Hepatocyte (in vitro differentiated cells): ENCODE results near the gene PLXNA2. TPM values are rescaled to one million over a fixed set of nuclear protein-coding genes. Genes with fewer than 3 reads are reported as not detected.
A peak's percentile ranks its signal among the peaks of the same experiment; 100 is the strongest.

Experiments used
- DNase-seq: peaks from one replicate; pipeline ENCODE4 v3.0.0-alpha.2; 2016; ENCODE audit warnings: low spot score
- H2AFZ ChIP-seq: fragments of 200-600 bp; sonication (generic); 2 replicates; pipeline ENCODE4 v1.6.0; 2016; ENCODE audit warnings: antibody characterized with exemption, mild to moderate bottlenecking
- H3K27ac ChIP-seq: fragments of 200-600 bp; sonication (generic); 2 replicates; pipeline ENCODE4 v1.5.1; 2016; ENCODE audit warnings: mild to moderate bottlenecking
- H3K27me3 ChIP-seq: fragments of 200-600 bp; sonication (generic); 2 replicates; pipeline ENCODE4 v1.6.1; 2016
- H3K36me3 ChIP-seq: fragments of 200-600 bp; sonication (generic); replicated peaks from 2 replicates; pipeline ENCODE4 v1.5.1; 2016; ENCODE audit warnings: low read depth; ENCODE audit not compliant: insufficient read depth
- H3K4me1 ChIP-seq: fragments of 200-600 bp; sonication (generic); 2 replicates; pipeline ENCODE4 v1.5.1; 2016; ENCODE audit warnings: mild to moderate bottlenecking, moderate library complexity; ENCODE audit not compliant: insufficient read depth
- H3K4me2 ChIP-seq: fragments of 200-600 bp; sonication (generic); 2 replicates; pipeline ENCODE4 v1.6.0; 2016
- H3K4me3 ChIP-seq: fragments of 200-600 bp; sonication (generic); 2 replicates; pipeline ENCODE4 v1.5.1; 2016; ENCODE audit warnings: mild to moderate bottlenecking
- H3K79me2 ChIP-seq: fragments of 200-600 bp; sonication (generic); 2 replicates; pipeline ENCODE4 v1.6.0; 2017; ENCODE audit warnings: mild to moderate bottlenecking
- H3K9me2 ChIP-seq: fragments of 200-600 bp; sonication (generic); replicated peaks from 2 replicates; pipeline ENCODE4 v1.6.0; 2017; ENCODE audit warnings: mild to moderate bottlenecking; ENCODE audit not compliant: insufficient read depth
- H3K9me3 ChIP-seq: fragments of 200-600 bp; sonication (generic); 2 replicates; pipeline ENCODE4 v1.5.1; 2016; ENCODE audit warnings: low read depth, mild to moderate bottlenecking
- H4K20me1 ChIP-seq: fragments of 200-600 bp; sonication (generic); 2 replicates; pipeline ENCODE4 v1.6.0; 2016; ENCODE audit warnings: mild to moderate bottlenecking; ENCODE audit not compliant: insufficient read depth, poor library complexity, severe bottlenecking
- CTCF ChIP-seq: fragments of 200-600 bp; sonication (generic); IDR thresholded peaks from 2 replicates; pipeline ENCODE4 v1.5.1; 2016; ENCODE audit warnings: antibody characterized with exemption, mild to moderate bottlenecking; ENCODE audit not compliant: poor library complexity
- EZH2 ChIP-seq: fragments of 200-600 bp; sonication (generic); IDR thresholded peaks from 2 replicates; pipeline ENCODE4 v1.6.1; 2016; ENCODE audit warnings: antibody characterized with exemption, mild to moderate bottlenecking, borderline replicate concordance
- EZH2phosphoT487 ChIP-seq: fragments of 200-600 bp; sonication (generic); IDR thresholded peaks from one replicate; pipeline ENCODE4 v1.6.1; 2018; ENCODE audit warnings: antibody characterized with exemption, mild to moderate bottlenecking, low read depth, moderate library complexity; ENCODE audit not compliant: unreplicated experiment, severe bottlenecking
- WGBS: methylation state at CpG from one replicate; pipeline ENCODE4 v1.1.6; 2016; ENCODE audit warnings: low lambda C conversion rate; ENCODE audit errors: missing lambda C conversion rate; 5-methylcytosine and 5-hydroxymethylcytosine counted together
- polyA plus RNA-seq: library from polyadenylated mRNA; unstranded; fragments of >200 nt; fragmentation: Nextera tagmentation; extraction: Ambion mirVana; gene quantifications from 2 replicates; pipeline ENCODE4 v1.2.1, GENCODE V29; 2016
- total RNA-seq: library from RNA; depleted of rRNA; stranded (reverse); fragments of >200 nt; gene quantifications from 2 replicates; pipeline ENCODE4 v1.2.3, GENCODE V29; 2014

The PLXNA2 gene
- total and polyA plus RNA-seq, 2 experiments from 2014 or later: 9.8 to 13.1 TPM

- no peak for TF ChIP-seq EZH2
- no peak overlapping the region for H2AFZ ChIP-seq
- WGBS: 93% methylated on average over 2 of the region's 2 CpGs
- H3K9me2 ChIP-seq: no peaks in the 10 kb centered on the region
- no peaks in the 10 kb centered on the region for H4K20me1 ChIP-seq
- no peak overlapping the region for H3K4me2 ChIP-seq
- H3K4me3 ChIP-seq: no peak overlapping the region
- no peaks in the 10 kb centered on the region for H3K36me3 ChIP-seq
- H3K27me3 ChIP-seq: no peaks in the 10 kb centered on the region
- no peak overlapping the region for H3K27ac ChIP-seq
- no peaks in the 10 kb centered on the region for H3K9me3 ChIP-seq
- H3K4me1 ChIP-seq: no peaks in the 10 kb centered on the region
- DNase-seq: no peak
- H3K79me2 ChIP-seq: no peaks in the 10 kb centered on the region
These were observed 160.5 kb downstream of the PLXNA2 start for GRCh38 chr1:208083715-208084085.

- no peak for DNase-seq
- no peak overlapping the region for H3K27ac ChIP-seq
- no peak overlapping the region for H3K4me3 ChIP-seq
- H4K20me1 ChIP-seq: no peaks in the 10 kb centered on the region
- TF ChIP-seq EZH2 (no peak), CTCF (no peak), EZH2phosphoT487 (no peak)
- no peaks in the 10 kb centered on the region for H3K9me2 ChIP-seq
- no peaks in the 10 kb centered on the region for H3K9me3 ChIP-seq
- no peaks in the 10 kb centered on the region for H3K79me2 ChIP-seq
- H2AFZ ChIP-seq: no peak overlapping the region
- WGBS: 78% methylated on average over 16 of the region's 16 CpGs
- H3K4me2 ChIP-seq: no peak overlapping the region
- no peaks in the 10 kb centered on the region for H3K27me3 ChIP-seq
- no peaks in the 10 kb centered on the region for H3K36me3 ChIP-seq
- H3K4me1 ChIP-seq: no peaks in the 10 kb centered on the region
These were observed 161.0 kb downstream of the PLXNA2 start for GRCh38 chr1:208083016-208083714.

GRCh38 chr1:208081972-208082371, 162.2 kb downstream of the PLXNA2 start:
- Histone ChIP-seq H3K79me2 (no peaks in the 10 kb centered on the region), H3K27ac (no peak overlapping the region), H3K4me3 (no peak overlapping the region), H3K4me1 (no peaks in the 10 kb centered on the region), H3K27me3 (no peaks in the 10 kb centered on the region), H3K36me3 (no peaks in the 10 kb centered on the region), H3K4me2 (no peak overlapping the region), H2AFZ (no peak overlapping the region), H3K9me2 (no peaks in the 10 kb centered on the region), H3K9me3 (no peaks in the 10 kb centered on the region), H4K20me1 (no peaks in the 10 kb centered on the region)
- 67% methylated on average over 12 of the region's 12 CpGs for WGBS
- DNase-seq: no peak
- no peak for TF ChIP-seq EZH2
- TF ChIP-seq CTCF: peak; percentile 21
- no peak for TF ChIP-seq EZH2phosphoT487

GRCh38 chr1:208080396-208081286, 163.5 kb downstream of the PLXNA2 start:
- Histone ChIP-seq H3K9me3 (no peaks in the 10 kb centered on the region), H3K79me2 (no peaks in the 10 kb centered on the region), H4K20me1 (no peaks in the 10 kb centered on the region), H3K9me2 (no peaks in the 10 kb centered on the region), H3K36me3 (no peaks in the 10 kb centered on the region), H3K27me3 (no peaks in the 10 kb centered on the region), H3K4me3 (no peak overlapping the region), H3K4me2 (no peak overlapping the region), H3K27ac (no peak overlapping the region), H2AFZ (no peak overlapping the region), H3K4me1 (no peaks in the 10 kb centered on the region)
- TF ChIP-seq EZH2phosphoT487 (no peak), CTCF (no peak), EZH2 (no peak)
- WGBS: 89% methylated on average over 11 of the region's 11 CpGs
- DNase-seq: no peak
